Measurements from ENCODE around the gene CEP295NL.
A peak's percentile ranks its signal among the peaks of the same experiment; 100 is the strongest.

Gene CEP295NL

DNA sequence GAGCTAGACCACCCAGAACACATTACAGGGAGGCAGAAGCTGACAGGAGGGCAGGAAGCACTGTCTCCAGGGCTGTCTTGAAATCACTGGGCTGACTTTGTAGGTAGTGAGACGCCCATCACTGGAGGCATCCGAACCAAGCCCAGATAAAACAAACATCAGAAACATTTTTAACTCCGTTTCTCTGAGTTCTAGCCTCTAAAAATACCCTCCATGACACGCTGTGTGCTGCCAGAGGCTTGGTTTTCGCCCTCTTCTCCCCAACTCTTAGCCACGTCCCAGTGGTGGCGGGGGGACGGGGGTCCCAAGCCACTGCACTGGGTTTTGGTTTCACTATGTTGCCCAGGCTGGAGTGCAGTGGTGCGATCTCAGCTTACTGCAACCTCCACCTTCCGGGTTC is 1.2 kb downstream of the CEP295NL start:
- Histone ChIP-seq H3K4me3 (no peak overlapping the region), H3K27ac (no peak overlapping the region)
- DNase-seq (ENCODE audit: low spot score) = no peak
- TF ChIP-seq, protein P1, sequence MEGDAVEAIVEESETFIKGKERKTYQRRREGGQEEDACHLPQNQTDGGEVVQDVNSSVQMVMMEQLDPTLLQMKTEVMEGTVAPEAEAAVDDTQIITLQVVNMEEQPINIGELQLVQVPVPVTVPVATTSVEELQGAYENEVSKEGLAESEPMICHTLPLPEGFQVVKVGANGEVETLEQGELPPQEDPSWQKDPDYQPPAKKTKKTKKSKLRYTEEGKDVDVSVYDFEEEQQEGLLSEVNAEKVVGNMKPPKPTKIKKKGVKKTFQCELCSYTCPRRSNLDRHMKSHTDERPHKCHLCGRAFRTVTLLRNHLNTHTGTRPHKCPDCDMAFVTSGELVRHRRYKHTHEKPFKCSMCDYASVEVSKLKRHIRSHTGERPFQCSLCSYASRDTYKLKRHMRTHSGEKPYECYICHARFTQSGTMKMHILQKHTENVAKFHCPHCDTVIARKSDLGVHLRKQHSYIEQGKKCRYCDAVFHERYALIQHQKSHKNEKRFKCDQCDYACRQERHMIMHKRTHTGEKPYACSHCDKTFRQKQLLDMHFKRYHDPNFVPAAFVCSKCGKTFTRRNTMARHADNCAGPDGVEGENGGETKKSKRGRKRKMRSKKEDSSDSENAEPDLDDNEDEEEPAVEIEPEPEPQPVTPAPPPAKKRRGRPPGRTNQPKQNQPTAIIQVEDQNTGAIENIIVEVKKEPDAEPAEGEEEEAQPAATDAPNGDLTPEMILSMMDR (IDR thresholded peaks at IDR 0.05) = no peak

GRCh38 chr17:78900816-78901215 is 2.2 kb downstream of the CEP295NL start:
- TF ChIP-seq, protein P1 (IDR thresholded peaks at IDR 0.05) = no peak
- no peak for DNase-seq (ENCODE audit: low spot score)
- no peak overlapping the region for H3K27ac ChIP-seq
- H3K4me3 ChIP-seq = no peak overlapping the region

- peak overlapping the region in 1 of 2 donors; percentile 63 for H3K27ac ChIP-seq
- TF ChIP-seq, protein P1 (IDR thresholded peaks at IDR 0.05) = no peak
- H3K4me3 ChIP-seq = no peak overlapping the region
- DNase-seq (ENCODE audit: low spot score) = no peak
Observed at GRCh38 chr17:78899361-78900260, 3.4 kb downstream of the CEP295NL start.

DNA sequence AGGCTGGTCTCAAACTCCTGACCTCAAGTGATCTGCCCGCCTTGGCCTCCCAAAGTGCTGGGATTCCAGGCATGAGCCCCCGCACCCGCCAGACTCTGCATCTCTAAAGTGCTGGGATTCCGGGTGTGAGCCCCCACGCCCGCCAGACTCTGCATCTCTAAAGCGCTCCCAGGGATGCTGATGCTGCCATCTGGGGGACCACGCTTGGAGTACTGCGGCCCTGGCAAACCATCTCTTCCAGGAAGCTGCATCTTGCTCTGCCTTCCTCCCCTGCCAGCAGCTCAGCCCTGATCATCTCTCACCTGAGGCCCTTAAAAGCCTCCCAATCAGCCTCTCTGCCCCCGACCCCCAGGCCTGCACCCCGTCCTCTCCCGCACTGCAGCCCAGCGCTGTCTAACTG is 4.1 kb downstream of the CEP295NL start:
- no peak for DNase-seq (ENCODE audit: low spot score)
- no peak overlapping the region for H3K4me3 ChIP-seq
- peak overlapping the region in 1 of 2 donors; percentile 63 for H3K27ac ChIP-seq
- TF ChIP-seq, protein P1 (IDR thresholded peaks at IDR 0.05) = no peak

DNA sequence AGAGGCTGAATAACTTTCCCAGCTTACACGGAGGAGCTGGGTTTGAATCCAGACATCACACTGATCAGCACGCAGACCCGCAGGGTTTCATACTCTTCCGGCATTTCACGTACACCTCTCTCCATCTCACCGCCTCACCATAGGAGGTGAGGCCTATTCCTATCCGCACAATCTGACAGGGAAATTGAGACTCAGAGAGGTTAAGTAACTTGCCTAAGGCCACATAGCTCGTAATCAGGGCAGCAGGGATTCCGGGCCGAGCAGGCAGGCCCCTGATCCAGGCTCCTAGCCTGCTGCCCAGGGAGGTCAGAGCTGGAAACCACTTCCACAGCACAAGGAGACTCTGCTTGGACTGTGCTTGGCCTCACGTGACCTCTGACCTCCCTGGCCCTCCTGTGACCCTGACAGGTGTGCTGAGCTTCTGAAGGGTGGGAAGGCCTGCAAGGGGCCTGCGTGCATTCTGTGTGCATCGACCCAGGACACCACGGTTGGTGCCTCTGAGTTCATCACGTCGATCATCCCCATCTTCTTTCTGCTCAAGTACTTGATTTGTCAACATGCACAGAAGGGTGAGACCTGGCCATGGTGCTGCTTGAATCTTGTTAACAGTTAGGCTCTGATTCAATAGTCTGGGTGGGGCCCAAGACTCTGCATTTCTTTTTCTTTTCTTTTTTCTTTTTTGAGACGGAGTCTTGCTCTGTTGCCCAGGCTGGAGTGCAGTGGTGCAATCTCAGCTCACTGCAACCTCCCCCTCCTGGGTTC is 4.7 kb downstream of the CEP295NL start:
- TF ChIP-seq, protein P1 (IDR thresholded peaks at IDR 0.05) = no peak
- DNase-seq (ENCODE audit: low spot score) = no peak
- H3K27ac ChIP-seq = peak overlapping the region in 1 of 2 donors; percentile 80
- no peak overlapping the region for H3K4me3 ChIP-seq

DNA sequence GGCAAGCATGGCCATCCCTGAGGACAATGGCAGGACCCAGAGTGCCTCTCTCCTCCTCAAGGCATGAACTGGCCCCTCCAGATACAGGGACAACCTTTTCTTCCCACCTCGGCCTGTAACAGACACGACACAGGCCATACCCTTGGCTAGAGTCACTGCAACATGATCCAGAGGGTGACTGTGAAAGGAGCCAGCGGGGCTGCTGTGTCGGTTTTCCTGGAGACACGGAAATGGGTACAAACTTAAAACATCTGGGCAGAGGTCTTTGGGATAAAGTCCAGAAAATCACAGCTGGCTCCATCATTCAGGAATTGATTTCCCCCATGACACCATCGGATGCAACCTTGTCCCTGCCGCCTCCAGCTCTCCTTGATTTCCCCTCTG is 5.3 kb downstream of the CEP295NL start:
- peak overlapping the region in 1 of 2 donors; percentile 80 for H3K27ac ChIP-seq
- H3K4me3 ChIP-seq = no peak overlapping the region
- TF ChIP-seq, protein P1 (IDR thresholded peaks at IDR 0.05) = no peak
- DNase-seq (ENCODE audit: low spot score) = no peak

All from coronary artery (tissue), 2 donors.